ENCODE data around the gene REG1B.
"Not testable (repeated sequence)": the region's sequence is repeated elsewhere in the genome, so short reads cannot be mapped to it uniquely, and the experiment has no call there.

Gene REG1B

GRCh38 chr2:79083597-79084251 is 4.1 kb downstream of the REG1B start:
- DNase-seq = no peak

- DNase-seq = no peak
Measured at GRCh38 chr2:79082987-79083386, 4.8 kb downstream of the REG1B start.

- no peak for DNase-seq
Measured at GRCh38 chr2:79071078-79071477, 16.7 kb downstream of the REG1B start.

- DNase-seq = no peak
Measured at GRCh38 chr2:79065201-79065600, 22.6 kb downstream of the REG1B start.

- not testable (repeated sequence) for DNase-seq
Measured at GRCh38 chr2:79054769-79055168, 33.0 kb downstream of the REG1B start.

GRCh38 chr2:79053486-79053885 is 34.3 kb downstream of the REG1B start:
- not testable (repeated sequence) for DNase-seq

- no peak for DNase-seq
Measured at GRCh38 chr2:79041032-79041448, 46.8 kb downstream of the REG1B start.

GRCh38 chr2:79039944-79040343 is 47.8 kb downstream of the REG1B start:
- no peak for DNase-seq

Data from bone marrow (tissue), 2 donors.